ENCODE results near the gene TSSC4.

GRCh38 chr11:2443881-2444820 lies 43.6 kb downstream of the TSSC4 start, which contains the start of gene TRPM5:
- TF ChIP-seq EP300 (IDR thresholded peaks at IDR 0.05; ENCODE audit: borderline replicate concordance): peak; percentile 40; the same call in 1 of the 2 replicates
- TF ChIP-seq REST (IDR thresholded peaks at IDR 0.05; ENCODE audit: low read depth): no peak
- TF ChIP-seq TAF1 (IDR thresholded peaks at IDR 0.05; ENCODE audit: low read depth): no peak
- no peak for TF ChIP-seq YY1 (IDR thresholded peaks at IDR 0.05; ENCODE audit: low read depth)
